ENCODE results near the gene UTP11.
A peak's percentile ranks its signal among the peaks of the same experiment; 100 is the strongest.

The UTP11 gene

DNA sequence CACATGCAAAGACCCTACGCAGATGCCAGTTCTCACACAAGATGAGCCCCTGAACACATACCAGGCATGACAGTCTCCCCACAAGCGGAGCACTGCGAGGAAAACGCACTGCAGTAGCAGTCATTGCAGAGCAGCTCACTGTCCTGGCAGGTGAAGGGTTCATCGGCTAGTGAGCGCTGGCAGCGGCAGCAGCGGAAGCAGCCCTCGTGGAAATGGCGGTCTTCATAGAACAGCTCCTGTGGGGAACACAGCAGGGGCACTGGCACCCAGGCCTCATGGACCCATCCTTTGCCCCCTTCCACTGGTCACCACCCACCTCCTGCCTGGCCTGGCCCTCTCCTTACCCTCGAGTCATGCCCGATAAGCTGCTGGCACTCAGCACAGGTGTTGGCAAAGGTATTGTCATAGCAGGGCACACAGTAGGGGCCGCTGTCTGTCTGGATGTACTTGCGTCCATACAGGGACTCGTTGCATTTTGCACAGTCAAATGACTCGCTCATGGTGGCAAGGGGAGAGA, 13.6 kb upstream of the UTP11 start:
- no peak overlapping the region for H3K4me3 ChIP-seq (ENCODE audit: low read depth, low read length)
- no peak for DNase-seq (ENCODE audit: low read depth)
- TF ChIP-seq, protein P1, sequence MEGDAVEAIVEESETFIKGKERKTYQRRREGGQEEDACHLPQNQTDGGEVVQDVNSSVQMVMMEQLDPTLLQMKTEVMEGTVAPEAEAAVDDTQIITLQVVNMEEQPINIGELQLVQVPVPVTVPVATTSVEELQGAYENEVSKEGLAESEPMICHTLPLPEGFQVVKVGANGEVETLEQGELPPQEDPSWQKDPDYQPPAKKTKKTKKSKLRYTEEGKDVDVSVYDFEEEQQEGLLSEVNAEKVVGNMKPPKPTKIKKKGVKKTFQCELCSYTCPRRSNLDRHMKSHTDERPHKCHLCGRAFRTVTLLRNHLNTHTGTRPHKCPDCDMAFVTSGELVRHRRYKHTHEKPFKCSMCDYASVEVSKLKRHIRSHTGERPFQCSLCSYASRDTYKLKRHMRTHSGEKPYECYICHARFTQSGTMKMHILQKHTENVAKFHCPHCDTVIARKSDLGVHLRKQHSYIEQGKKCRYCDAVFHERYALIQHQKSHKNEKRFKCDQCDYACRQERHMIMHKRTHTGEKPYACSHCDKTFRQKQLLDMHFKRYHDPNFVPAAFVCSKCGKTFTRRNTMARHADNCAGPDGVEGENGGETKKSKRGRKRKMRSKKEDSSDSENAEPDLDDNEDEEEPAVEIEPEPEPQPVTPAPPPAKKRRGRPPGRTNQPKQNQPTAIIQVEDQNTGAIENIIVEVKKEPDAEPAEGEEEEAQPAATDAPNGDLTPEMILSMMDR (IDR thresholded peaks at IDR 0.05; ENCODE audit: insufficient read depth, low read depth, low read length, missing control alignments) = no peak

DNA sequence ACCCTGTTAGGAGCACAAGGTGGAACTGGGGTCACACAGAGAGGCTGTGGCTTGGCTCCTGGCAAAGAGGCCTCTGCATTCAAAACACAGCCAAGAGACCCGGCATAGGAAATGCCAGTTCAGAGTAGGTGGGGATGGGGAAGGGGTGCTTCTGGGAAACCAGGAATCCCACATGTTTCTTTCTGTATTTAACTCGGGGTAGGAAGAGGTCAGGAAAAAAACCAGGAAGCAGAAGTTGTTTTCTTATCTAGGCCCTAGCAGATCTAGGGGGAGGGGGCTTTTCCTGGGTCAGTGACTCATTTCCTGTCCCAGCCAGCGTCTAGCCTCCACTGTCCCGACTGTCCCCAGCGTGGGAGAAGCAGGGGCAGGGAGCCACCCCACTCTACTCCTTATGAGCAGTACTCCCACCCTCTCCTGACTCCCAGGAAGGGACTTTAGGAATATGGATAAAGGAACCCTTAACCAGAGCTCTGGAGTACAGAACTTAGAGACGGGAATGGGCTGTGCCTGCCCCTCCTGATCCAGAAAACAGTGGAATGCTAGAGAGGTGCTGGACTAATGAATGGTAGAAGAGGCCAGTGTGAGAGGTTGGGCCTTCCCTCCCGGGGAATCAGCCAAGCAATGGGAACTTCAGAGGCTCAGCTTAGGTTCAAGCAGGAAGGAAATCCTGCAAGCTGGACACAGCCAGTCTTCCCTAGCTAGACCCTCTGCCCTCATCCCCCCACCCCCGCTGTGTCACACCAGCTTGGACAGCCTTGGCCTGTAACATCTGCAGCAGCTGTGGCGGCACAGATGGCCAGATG, 12.9 kb upstream of the UTP11 start:
- no peak for DNase-seq (ENCODE audit: low read depth)
- H3K4me3 ChIP-seq (ENCODE audit: low read depth, low read length) = no peak overlapping the region
- TF ChIP-seq, protein P1 (IDR thresholded peaks at IDR 0.05; ENCODE audit: insufficient read depth, low read depth, low read length, missing control alignments) = no peak

DNA sequence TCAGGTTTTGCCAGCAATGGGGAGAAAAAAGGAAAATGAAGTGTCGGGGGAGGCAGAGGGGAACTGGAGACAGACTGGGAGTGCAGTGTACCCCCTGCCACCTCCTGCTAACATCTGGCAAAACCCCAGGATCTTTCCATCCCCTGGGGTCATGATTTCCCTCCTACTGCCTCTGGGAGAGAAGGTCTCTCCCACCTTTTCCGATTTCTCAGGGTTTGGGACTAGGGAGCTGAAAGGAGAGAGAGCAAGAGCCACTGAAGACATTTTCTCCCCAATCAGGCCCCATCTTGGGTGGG, 12.4 kb upstream of the UTP11 start:
- H3K4me3 ChIP-seq (ENCODE audit: low read depth, low read length) = no peak overlapping the region
- no peak for DNase-seq (ENCODE audit: low read depth)

DNA sequence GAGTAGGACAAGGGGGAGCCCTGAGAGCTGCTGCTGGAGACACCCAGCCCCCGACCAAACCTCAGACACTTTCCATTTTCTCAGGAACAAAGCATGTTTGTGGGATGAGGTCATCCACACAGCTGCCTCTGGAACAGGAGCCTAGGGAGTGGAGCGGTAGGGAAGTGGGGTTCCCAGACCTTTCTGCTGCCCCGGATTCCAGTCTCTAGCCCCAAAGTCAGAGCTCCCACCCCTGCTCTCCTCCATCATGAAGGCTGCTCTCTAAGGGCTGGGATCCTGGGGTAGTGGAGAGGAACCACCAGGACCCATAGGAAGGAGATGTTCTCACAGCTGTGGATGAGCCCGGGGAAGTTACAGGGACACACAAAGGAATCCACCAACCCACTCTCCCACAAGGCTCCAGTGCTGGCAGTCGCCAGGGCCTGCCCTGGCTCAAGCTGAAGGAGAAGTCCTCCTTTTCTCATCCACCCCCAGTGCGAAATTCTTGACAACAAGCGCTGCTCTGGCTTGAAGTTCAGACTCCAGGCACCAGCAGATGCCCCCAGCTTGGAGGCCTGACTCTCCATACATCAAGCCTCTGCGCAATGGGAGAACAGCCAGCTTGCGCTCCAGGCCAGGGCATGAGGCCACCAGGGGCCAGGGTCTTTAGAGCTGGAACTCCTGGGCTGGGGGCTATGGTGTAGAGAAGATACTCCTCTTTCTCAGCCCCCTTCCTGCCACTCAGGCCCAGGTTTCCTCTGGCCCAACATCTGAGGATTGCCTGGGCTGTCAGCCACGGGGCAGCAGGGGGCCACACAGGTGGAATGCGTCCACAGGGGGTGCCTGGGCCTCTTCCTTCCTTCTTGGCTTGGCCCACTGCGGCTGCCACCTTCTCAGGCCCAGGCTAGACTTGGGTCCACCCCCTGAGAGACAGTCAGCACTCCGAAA, 11.7 kb upstream of the UTP11 start:
- no peak for DNase-seq (ENCODE audit: low read depth)
- H3K4me3 ChIP-seq (ENCODE audit: low read depth, low read length) = no peak overlapping the region
- TF ChIP-seq, protein P1 (IDR thresholded peaks at IDR 0.05; ENCODE audit: insufficient read depth, low read depth, low read length, missing control alignments) = no peak

More for the DNA sequence above, 12.4 kb upstream of the UTP11 start:
- TF ChIP-seq, protein P1 (IDR thresholded peaks at IDR 0.05; ENCODE audit: insufficient read depth, low read depth, low read length, missing control alignments) = no peak

DNA sequence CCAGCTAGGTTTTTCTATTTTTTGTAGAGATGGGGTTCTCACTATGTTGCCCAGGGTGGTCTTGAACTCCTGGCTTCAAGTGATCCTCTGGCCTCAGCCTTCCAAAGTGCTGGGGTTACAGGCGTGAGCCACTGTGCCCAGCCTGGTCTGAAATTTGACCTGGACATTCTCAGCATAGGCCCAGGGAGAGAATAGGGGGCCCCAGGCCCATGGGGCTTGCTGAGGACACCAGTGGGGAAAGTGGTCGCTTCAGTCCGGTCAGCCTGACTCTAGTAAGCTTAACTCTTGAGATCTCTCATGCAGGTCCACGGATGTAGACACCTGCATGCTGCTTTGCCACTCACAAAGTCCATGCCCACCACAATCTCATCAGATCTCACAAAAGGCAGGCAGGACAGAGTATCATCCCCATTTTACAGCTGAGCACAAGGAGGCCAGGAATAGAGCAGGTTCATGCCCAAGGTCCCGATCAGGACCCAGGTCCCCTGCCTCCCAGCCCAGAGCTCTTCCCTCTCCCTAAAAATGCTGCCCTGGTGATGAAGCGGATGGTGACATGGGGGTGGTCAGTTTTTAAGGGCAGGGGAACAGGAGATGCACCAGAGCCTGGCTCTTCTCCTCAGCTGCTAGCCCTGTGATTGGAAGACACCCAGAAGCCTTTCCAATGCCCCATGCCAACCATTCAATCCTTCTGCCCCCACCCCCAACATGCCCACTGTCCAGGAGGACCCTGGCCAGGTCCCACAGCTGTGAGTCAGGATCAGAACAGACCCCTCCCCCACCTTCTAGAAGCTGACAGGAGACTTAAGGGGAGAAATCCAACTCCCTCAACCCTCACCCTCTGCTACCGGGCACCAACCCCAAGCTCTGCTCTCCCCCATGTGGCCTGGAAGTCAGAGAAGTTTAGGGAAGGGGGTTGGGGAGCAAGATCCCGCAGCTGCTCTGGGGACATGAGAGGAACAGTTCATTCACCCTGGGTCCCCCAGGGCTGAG, 9.0 kb upstream of the UTP11 start:
- no peak for DNase-seq (ENCODE audit: low read depth)
- H3K4me3 ChIP-seq (ENCODE audit: low read depth, low read length) = peak overlapping the region; percentile 58
- TF ChIP-seq, protein P1 (IDR thresholded peaks at IDR 0.05; ENCODE audit: insufficient read depth, low read depth, low read length, missing control alignments) = no peak

Data from GM12865 (cell line).